Heart left ventricle (tissue), 16 donors: ENCODE measurements around the gene MST1. TPM values are rescaled to one million over a fixed set of nuclear protein-coding genes. Genes with fewer than 3 reads are reported as not detected.

Source experiments
- ATAC-seq, 4 donors: fragments of 200-7000 bp; cut with Tn5 transposase; one replicate each; pipeline ENCODE4 v1.9.1; 2020 to 2022; ENCODE audit warnings: moderate library complexity in 4 of 4, mild to moderate bottlenecking in 3 of 4, moderate number of reproducible peaks in 1 of 4
- DNase-seq, 5 donors: peaks; one replicate each; pipeline ENCODE4 v3.0.0-alpha.2; 2020
- H3K27ac ChIP-seq, 12 donors: fragments of 200-600 bp; sonication (generic) in 4 of 12; one replicate each; pipeline versions ENCODE4 v1.5.0 to v1.8.0; 2016 to 2022; ENCODE audit warnings: mild to moderate bottlenecking in 2 of 12
- H3K27me3 ChIP-seq, 9 donors: fragments of 200-600 bp; sonication (generic) in 2 of 9; one replicate each; pipeline versions ENCODE4 v1.5.1 to v1.8.0; 2016 to 2022; ENCODE audit warnings: mild to moderate bottlenecking in 3 of 9
- H3K36me3 ChIP-seq, 9 donors: fragments of 200-600 bp; sonication (generic) in 2 of 9; one replicate each; pipeline versions ENCODE4 v1.5.0 to v1.8.0; 2018 to 2022; ENCODE audit warnings: mild to moderate bottlenecking in 2 of 9
- H3K4me1 ChIP-seq, 12 donors: fragments of 200-600 bp; sonication (generic) in 4 of 12; one replicate each; pipeline versions ENCODE4 v1.5.0 to v1.8.0; 2016 to 2022; ENCODE audit warnings: mild to moderate bottlenecking in 3 of 12
- H3K4me3 ChIP-seq, 12 donors: fragments of 200-600 bp; sonication (generic) in 4 of 12; one replicate each; pipeline versions ENCODE4 v1.5.0 to v1.8.0; 2017 to 2022; ENCODE audit warnings: mild to moderate bottlenecking in 9 of 12, moderate library complexity in 4 of 12
- H3K9me3 ChIP-seq, 12 donors: fragments of 200-600 bp; sonication (generic) in 4 of 12; one replicate each; pipeline versions ENCODE4 v1.5.0 to v1.8.0; 2016 to 2022; ENCODE audit warnings: mild to moderate bottlenecking in 1 of 12
- POLR2A ChIP-seq, 2 donors: fragments of 450-650 bp; IDR thresholded peaks; one replicate each; pipeline ENCODE4 v1.6.1; 2017; ENCODE audit warnings: antibody characterized with exemption in 2 of 2, mild to moderate bottlenecking in 2 of 2, moderate library complexity in 2 of 2
- WGBS, 4 donors: extraction: QIAGEN DNeasy Blood & Tissue Kit in 2 of 4; methylation state at CpG; one replicate each; pipeline versions ENCODE4 v1.1.5 to v1.1.7; 2013 to 2018; 5-methylcytosine and 5-hydroxymethylcytosine counted together
- intact Hi-C, 10 donors: fragments of 100-400 bp; cut with DNase I; formaldehyde crosslinking; loops; one replicate each; pipeline versions ENCODE4 v1.11.1 to v1.14.2; 2022
- polyA plus RNA-seq, 2 donors: library from polyadenylated mRNA; stranded (reverse); fragments of 200-250 nt; gene quantifications; one replicate each; pipeline ENCODE4 v1.2.3, GENCODE V29; 2013
- total RNA-seq, 9 donors: library from RNA; depleted of rRNA in 2 of 9; stranded (reverse); fragments of >200 nt in 2 of 9; fragmentation: NEBNext Ultra II Directional in 3 of 9; extraction: Animal tissue kit (Norgen Biotek cat#: 25700) in 3 of 9; gene quantifications; one replicate each; pipeline versions ENCODE4 v1.1.0 to v1.2.4, GENCODE V29; 2016 to 2023
- TF ChIP-seq, protein P1 (sequence below), 12 donors: fragments of 200-600 bp; sonication (generic) in 4 of 12; IDR thresholded peaks; one replicate each; pipeline versions ENCODE4 v1.5.0 to v1.8.0; 2018 to 2022; ENCODE audit warnings: antibody characterized with exemption in 12 of 12, mild to moderate bottlenecking in 5 of 12
- donor health status: ischemic (EF 13 %, LVEDD 7.1; RV severe dilation, severe dysfunction).
- donor health status: healthy with polysubstance abuse.
- donor health status: DM: no; HTN: yes; CAD: no.
- donor health status: DM: no; HTN: no; CAD: no.
- donor health status: ischemic (EF 25% LVEDD 6.9; RV normal size, moderate dysfunction).
- donor health status: ischemic (EF 25% LVEDD 5.7; RV mildly dilated, moderate dysfunction).
- donor health status: healthy.
- donor health status: DM: yes; HTN: yes; CAD: no.
- donor health status: ischemic (EF 35%, LVEDD 5.7; RV mildly dilated, moderate dysfunction).
- donor health status: nonischemic (EF 11% LVEDD 7.7; RV severe dilation, severe dysfunction).
- donor health status: DM: yes; HTN: yes; CAD: no.
- donor health status: PGD.
- donor health status: ischemic (EF 29% LVEDD 5.4; RV normal size, mild dysfunction).
- donor health status: nonischemic (EF 23%, LVEDD 6.1; RV moderate dilation, normal function).

Gene MST1
- total and polyA plus RNA-seq, 11 donors, result 1.8 to 29.4 (median 3.2) TPM

DNA sequence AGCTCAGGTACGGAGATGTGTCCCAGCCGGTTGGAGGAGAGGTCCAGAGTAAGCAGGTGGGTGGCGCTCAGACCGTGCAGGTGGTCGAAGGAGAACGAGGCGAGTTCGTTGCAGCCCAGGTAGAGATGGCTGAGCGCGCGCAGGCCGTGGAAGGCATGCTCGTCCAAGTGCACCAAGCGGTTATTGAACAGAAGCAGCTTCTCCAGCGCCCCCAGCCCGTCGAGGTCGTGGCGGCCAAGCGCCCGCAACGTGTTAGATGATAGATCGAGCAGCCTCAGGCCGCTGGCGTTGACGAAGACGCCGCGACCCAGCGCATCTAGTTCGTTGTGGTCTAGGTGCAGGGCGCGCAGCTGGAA is 29.6 kb upstream of the MST1 start:
- Histone ChIP-seq H3K27me3 (no peaks in the 10 kb centered on the region), H3K4me3 (peak overlapping the region; percentile 29 to 72 (median 63)), H3K4me1 (peaks cover 13 to 36% (median 21%) of the 10 kb centered on the region in 12 donors), H3K27ac (peak overlapping the region in 3 of 12 donors; percentile 60 to 72 (median 64)), H3K9me3 (no peaks in the 10 kb centered on the region), H3K36me3 (peaks cover 0 to 52% (median 38%) of the 10 kb centered on the region in 9 donors)
- ATAC-seq, result peak in 1 of 4 donors; percentile 0
- no peak for TF ChIP-seq POLR2A (IDR thresholded peaks at IDR 0.05)
- TF ChIP-seq, protein P1, sequence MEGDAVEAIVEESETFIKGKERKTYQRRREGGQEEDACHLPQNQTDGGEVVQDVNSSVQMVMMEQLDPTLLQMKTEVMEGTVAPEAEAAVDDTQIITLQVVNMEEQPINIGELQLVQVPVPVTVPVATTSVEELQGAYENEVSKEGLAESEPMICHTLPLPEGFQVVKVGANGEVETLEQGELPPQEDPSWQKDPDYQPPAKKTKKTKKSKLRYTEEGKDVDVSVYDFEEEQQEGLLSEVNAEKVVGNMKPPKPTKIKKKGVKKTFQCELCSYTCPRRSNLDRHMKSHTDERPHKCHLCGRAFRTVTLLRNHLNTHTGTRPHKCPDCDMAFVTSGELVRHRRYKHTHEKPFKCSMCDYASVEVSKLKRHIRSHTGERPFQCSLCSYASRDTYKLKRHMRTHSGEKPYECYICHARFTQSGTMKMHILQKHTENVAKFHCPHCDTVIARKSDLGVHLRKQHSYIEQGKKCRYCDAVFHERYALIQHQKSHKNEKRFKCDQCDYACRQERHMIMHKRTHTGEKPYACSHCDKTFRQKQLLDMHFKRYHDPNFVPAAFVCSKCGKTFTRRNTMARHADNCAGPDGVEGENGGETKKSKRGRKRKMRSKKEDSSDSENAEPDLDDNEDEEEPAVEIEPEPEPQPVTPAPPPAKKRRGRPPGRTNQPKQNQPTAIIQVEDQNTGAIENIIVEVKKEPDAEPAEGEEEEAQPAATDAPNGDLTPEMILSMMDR (IDR thresholded peaks at IDR 0.05), result no peak
- intact Hi-C loops, result loop anchor here in 2 of 10 donors (10.0 kb wide), 2 partner anchors 116 to 186 kb away; partner anchors contain the start of gene MST1R (in 1 of the 2)
- DNase-seq, result peak in 1 of 5 donors; percentile 61
- WGBS, 4 donors, result 11 to 17% (median 13%) methylated on average over 33 of the region's 33 CpGs

DNA sequence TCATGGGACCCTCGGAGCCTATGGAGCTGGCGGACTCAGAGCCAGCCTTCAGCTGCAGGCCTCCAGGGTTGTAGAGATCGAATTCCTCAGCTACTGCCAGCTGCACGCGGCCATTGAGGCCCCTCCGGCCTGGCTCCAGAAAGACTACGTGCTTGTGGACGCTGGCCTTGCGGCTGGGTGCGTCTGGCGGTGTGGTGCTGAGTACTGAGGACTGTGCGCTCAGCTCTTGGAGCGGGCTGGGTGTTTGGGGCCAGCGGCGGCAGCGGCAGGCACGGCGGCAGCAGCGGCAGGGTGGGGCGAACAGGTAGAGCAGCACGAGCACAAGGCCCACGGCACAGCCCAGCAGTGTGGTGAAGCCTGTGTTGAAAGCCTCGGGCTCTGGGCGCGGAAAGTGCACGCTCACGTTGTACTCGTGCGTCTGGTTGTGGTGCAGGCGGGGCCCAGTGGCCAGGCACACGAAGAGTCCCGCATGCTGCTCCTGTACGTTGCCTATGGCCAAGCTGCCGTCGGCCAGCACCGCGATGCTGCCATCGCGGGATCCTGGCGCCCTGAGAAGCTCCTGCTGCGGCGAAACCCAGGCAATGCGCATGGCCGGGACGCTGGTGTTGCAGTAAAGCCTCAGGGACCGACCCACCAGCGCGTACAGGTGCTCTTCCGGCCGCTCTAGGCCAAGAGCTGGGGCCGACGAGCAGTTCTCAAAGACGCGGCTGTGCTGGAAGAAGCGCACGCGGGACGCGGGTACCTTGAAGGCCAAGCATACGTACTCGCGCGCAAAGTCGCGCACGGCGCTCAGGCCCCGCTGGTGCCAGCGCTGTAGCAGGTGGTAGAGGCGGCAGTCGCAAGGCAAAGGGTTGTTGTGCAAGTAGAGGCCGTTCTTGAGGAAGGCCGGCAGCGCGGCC is 28.9 kb upstream of the MST1 start:
- Histone ChIP-seq H3K27me3 (no peaks in the 10 kb centered on the region), H3K36me3 (peaks cover 2 to 56% (median 38%) of the 10 kb centered on the region in 9 donors), H3K27ac (no peak overlapping the region), H3K4me1 (peaks cover 13 to 35% (median 20%) of the 10 kb centered on the region in 12 donors), H3K4me3 (peak overlapping the region in 8 of 12 donors; percentile 47 to 72 (median 64)), H3K9me3 (no peaks in the 10 kb centered on the region)
- ATAC-seq (no peak), DNase-seq (peak in 3 of 5 donors; percentile 23 to 63 (median 35))
- TF ChIP-seq, protein P1 (IDR thresholded peaks at IDR 0.05), result no peak
- no peak for TF ChIP-seq POLR2A (IDR thresholded peaks at IDR 0.05)
- WGBS, 4 donors, result 64 to 80% (median 73%) methylated on average over 50 to 75 of the region's 75 CpGs
- intact Hi-C loops, result loop anchor here in 2 of 10 donors (10.0 kb wide), 2 partner anchors 117 to 187 kb away; partner anchors contain the start of gene MST1R (in 1 of the 2)

DNA sequence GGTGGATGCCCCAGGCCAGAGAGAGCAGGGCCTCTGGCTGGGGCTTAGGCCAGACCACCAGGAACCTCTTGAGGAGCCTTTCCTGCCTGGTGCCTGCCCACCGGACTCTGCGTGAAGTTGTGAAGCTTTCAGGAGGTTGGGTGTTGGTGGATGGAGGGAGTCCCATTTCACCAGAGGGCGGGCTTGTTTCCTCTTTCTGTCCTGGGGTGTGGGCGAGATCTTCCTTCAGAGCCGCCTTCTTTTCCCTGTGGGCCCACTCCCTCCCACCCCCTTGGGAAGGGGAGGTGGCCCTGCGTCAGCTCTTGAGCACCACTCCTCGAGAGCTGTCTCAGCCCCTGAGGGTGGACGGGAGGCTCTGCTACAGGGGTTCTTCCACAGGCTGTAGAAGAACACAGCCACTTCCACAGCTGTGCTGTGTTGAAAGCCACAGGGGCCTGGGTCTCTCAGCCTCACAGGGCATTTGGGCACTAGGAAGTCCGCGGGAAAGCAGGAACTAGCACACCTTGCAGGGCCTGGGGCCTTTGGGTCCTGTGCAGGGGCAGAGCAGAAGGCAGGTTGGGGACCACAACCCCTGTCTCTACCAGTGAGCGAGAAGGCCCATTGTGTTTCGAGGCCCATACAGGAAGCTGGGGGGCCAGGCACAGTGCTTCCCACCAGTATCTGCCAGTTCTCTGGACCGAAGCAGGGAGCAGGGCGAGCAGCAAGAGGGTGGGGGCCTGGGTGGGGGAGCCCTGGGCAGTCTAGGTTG is 28.1 kb upstream of the MST1 start:
- intact Hi-C loops, result loop anchor here in 2 of 10 donors (10.0 kb wide), 2 partner anchors 117 to 187 kb away; partner anchors contain the start of gene MST1R (in 1 of the 2)
- Histone ChIP-seq H3K4me1 (peaks cover 6 to 27% (median 13%) of the 10 kb centered on the region in 12 donors), H3K27me3 (no peaks in the 10 kb centered on the region), H3K36me3 (peaks cover 2 to 61% (median 39%) of the 10 kb centered on the region in 9 donors), H3K9me3 (no peaks in the 10 kb centered on the region), H3K27ac (no peak overlapping the region), H3K4me3 (no peak overlapping the region)
- TF ChIP-seq POLR2A (IDR thresholded peaks at IDR 0.05), result no peak
- TF ChIP-seq, protein P1 (IDR thresholded peaks at IDR 0.05), result no peak
- 84 to 92% (median 89%) methylated on average over 13 to 14 of the region's 14 CpGs for WGBS, 4 donors
- DNase-seq (peak in 2 of 5 donors; percentile 21 to 40), ATAC-seq (no peak)
